Activated CD4-positive, CD25-positive, alpha-beta regulatory T cell (primary cell): ENCODE results near the gene PLCXD1.
"Not testable (repeated sequence)": the region's sequence is repeated elsewhere in the genome, so short reads cannot be mapped to it uniquely, and the experiment has no call there.

Source experiments
- DNase-seq, 4 experiments: peaks; one replicate each; lab custom pipeline; 2025; lab: John Stamatoyannopoulos, UW

Gene PLCXD1

DNA sequence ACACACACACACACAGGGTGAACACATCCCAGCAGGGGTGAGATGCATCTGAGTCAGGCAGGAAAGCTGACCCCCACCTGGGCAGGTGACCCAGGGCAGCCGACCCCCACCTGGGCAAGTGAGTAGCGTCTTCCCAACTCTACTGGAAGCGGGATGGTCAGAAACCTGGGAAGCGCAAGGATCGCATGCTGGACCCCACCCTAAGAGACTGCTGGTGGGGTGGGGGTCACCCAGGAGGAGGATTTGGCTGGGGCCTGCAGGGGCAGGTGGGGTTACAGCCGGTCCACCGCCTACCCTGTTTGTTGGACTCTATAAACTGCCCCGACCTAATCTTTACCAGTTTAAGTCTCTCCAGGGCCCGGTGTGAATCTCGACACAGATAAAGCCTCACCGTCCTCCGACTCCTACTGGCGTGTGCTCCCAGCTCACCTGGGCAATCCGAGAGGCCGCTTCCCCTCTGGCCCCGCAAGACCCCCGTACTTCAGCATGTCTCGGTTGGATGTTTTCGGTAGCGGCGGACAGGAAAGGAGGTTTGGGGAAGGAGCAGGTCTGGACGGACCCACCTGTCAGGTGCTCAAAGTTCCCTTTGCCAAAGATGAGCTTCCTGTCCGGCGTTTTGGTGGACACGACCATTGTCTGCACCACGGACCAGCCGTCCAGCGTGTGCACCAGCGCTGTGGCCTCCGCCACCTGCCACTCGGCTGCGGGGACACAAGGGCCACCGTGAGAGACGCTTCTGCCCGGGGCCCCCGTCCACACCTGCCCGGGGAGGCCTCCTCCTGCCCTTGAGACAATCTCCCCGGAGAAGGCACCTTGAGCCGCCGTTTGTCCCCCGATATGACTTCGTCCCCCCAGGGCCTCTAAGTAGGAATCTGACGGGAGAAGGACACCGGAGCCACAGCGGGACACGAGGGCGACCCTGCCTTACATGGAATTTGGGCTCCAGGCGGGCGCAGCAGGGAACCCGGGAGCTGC lies 35.5 kb downstream of the PLCXD1 start:
- DNase-seq: no peak

DNA sequence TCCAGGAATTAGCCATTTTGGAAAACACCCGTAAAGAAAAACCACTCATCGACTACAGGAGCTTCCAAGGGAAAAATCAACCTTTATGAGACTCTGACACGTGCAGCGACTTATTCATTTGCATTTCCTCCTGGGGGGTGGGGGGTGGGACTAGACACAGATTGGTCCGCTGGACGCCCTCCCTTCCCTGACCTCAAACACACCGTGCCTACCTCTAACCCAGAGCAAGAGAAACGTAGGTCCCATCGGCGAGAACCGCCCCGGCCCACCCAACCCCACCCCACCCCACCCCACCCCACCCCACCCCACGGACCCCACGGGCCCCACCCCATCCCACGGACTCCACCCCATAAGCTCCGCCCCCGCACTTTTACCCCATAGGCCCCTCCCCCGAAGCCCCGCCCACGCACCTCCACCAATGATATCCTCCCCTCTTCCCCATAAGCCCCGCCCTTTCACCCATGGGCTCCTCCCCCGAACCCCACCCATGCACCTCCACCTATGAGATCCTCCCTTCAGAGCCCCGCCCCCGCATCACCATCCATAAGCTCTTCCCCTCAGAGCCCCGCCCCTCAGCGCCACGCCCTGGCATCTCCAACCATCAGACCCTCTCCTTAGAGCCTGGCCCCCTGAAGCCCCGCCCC lies 36.4 kb downstream of the PLCXD1 start:
- DNase-seq: no peak

DNA sequence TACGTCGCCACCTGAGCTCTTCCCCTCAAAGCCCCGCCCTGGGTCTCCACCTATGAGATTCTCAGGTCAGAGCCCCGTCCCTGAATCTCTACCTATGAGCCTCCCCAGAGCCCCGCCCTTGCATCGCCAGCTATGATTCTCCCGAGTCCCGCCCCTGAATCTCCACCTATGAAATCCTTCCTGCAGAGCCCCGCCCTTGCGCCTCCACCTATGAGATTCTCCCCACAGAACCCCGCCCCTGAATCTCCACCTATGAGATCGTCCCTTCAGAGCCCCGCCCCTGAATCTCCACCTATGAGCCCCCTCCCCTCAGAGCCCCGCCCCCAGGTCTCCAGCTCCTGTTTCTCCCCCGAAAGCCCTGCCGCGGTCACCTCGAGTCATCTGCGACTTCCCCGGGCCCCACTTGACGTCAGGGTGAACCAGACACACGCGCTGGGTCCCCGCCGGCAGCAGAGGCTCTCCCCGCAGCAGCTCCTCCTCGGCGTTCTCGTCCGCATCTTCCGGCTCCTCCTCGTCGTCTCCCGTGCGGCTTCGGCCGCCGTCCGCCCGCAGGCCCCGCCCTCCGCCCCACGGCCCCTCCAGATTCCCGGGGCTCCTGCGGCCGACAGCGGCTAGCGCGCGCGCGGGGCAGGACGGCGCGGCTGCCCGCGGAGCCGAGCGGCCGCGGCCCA lies 37.0 kb downstream of the PLCXD1 start:
- no peak for DNase-seq

DNA sequence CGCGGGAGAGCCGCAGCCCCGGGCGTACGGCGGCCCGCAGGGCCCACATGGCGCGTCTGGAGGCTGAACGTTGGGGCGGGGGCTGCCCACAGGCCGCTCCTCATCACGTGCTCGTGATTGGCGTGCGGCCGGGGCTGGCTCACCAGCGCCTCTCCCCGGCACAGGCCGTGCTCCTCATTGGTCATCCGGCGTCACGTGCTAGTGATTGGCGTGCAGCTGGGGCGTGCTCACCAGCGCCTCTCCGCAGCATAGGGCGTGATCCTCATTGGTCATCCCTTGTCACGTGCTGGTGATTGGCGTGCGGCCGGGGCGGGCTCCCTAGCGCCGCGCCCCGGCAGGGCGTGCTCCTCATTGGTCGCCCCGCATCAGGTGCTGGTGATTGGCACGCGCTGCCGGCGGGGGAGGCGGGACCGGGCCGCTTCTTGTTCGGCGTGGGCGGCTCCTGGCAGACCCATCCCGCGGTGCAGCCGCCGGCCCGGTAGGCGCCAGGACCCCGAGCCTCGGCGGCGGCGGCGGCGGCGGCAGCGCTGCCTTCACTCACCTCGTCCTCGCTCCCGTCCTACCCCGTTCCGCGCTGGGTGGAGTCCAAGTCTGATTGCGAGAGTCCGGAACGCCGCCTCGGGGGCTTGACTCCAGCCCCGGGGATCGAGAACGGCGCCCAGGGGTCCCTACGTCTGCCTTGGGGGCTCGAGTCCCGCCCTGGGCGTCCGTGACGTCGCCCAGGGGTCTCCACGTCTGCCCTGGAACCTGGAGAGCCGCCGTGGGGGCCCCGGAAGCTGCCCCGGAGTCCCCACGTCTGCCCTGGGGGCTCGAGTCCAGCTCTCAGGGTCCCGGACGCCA lies 37.8 kb downstream of the PLCXD1 start, which contains the start of gene GTPBP6:
Gene GTPBP6 (minus strand): TSS at position 58 of the 840 bp plus-strand sequence. CDS start 9 bp downstream, at position 49.
- no peak for DNase-seq

DNA sequence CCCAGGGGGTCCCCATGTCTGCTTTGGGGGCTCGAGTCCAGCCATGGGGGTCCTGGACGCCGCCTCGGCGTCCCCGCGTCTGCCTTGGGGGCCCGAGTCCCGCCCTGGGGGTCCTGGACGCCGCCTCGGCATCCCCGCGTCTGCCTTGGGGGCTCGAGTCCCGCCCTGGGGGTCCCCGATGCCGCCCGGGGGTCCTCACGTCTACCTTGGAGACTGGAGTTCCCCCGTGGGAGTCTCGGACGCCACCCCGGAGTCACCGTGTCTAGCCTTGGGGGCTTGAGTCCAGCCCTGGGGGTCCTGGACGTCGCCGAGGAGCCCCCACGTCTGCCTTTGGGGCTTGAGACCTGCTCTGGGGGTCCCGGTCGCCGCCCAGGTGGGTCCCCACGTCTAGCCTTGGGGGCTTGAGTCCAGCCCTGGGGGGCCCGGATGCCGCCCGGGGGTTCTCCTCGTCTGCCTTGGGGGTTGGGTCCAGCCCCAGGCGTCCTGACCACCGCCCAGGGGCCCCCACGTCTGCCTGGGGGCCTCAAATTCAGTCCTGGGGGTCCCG lies 38.5 kb downstream of the PLCXD1 start:
- no peak for DNase-seq

DNA sequence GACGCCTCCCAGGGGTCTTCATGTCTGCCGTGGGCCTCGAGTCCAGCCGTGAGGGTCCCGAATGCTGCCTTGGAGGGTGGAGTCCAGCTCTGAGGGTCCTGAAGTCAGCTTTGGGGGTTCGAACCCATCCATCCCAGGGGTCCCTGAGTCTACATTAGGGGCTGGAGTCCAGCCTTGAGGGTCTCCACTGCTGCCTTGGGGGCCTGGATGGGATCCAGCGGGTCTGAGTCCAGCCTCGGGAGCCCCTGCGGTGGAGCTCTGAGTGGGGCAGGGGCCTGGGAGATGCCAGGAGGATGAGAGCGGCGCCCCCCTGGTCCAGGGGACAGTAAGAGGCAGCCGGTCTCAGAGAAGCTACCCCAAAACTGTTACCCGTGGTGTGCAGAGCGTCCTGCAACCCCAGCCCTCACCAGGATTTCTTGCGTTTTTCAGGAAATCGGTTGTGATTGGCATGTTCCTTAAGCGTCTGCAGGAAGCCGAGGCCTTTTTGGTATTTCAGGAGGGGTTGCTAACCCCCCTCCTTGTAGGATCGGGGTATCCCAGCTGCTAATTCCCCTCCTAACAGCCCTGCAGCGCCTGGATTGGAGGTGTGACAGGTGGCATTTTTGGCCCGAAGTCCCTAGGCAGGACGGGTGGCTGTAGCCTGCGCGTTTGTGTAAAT lies 39.1 kb downstream of the PLCXD1 start:
- no peak for DNase-seq

DNA sequence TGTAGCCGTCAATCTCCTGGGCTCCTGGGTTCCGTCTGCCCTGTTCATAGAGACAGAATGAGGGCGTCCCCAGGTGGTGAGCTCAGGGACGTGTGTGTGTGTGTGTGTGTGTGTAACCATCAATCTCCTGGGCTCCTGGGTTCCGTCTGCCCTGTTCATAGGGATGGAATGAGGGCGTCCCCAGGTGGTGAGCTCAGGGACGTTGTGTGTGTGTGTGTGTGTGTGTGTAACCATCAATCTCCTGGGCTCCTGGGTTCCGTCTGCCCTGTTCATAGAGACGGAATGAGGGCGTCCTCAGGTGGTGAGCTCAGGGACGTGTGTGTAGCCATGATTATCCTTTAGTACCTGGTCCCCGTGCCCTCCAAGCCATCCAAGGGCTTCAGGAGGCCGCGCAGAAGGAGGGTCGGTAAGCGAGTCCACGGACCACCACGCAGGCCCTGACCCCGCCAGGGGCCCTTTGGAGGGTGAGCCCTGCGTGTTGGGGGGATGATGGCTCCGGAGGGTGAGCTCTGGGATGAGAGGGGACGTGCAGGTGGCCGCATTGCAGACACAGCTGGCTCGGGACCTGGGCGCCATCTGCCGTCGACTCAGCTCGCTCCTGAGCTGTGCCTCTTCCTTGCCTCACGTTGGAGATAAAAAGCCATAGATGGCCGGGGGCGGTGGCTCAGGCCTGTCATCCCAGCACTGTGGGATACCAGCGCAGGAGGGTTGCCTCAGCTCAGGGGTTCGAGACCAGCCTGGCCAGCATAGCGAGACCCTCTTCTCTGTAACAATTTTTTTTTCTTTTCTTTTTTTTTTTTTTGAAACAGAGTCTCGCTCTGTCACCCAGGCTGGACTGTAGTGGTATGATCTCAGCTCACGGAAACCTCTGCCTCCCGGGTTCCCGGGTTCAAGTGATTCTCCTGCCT lies 42.8 kb downstream of the PLCXD1 start:
- no peak for DNase-seq

DNA sequence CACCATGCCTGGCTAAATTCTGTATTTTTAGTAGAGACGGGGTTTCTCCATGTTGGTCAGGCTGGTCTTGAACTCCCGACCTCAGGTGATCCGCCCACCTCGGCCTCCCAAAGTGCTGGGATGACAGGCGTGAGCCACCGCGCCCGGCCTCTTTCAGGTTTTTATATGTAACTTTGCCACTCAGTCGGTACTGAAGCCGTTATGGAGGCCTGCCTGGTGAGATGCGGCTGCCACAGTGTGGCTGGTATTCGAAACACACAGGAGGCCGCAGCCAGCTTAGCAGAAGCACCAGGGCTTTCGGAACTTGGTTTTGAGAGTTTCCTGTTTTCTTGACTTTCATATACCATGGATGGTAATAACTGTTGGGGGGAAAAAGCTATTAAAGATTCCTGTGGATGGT lies 43.5 kb downstream of the PLCXD1 start:
- DNase-seq: not testable (repeated sequence)

DNA sequence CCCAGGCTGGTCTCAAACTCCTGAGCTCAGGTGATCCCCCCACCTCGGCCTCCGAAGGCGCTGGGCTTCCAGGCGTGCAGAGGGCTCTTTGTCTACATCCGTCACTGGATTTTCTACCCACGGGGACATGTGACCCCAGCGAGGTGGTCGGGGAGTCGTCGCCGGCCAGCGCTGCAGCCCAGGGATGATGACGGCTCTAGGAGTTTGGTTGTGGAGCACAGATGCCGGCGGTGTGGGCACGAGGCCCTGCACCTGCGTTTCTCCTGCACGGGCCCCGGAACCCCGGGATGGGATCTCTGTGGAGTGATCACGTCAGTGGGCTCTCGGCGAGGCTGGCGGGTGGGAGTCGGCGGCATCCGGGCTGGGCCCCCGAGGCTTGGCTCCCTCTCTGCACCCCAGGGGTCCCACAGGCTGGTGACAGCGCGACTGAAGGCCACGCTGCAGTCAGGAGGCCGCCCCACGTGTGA lies 46.5 kb downstream of the PLCXD1 start:
- no peak for DNase-seq

DNA sequence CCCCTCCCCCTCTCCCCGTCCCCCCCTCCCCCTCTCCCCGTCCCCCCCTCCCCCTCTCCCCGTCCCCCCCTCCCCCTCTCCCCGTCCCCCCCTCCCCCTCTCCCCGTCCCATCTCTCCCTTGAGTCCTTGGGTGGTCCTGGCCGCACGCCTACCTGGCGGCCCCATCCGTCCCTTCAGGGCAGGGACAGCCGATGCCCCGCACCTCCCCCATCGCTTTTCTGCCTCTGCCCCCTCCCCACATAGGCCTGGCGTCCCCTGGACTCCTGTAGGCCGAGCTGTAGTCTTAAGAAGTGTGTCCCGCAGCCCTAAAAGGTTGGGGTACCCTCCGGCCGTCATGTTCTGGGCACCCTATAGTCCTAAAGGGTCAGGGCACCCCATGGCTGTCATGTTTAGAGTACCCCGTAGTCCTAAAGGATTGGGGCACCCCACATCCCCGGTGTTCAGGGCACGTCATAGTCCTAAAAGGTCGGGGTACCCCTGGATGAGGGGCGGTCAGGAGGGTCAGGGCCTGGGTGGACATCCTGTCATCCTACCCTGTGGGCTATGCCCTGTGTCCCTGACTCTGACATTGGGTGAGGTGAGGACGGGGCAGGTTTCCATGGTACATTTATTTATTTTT lies 48.2 kb downstream of the PLCXD1 start:
- no peak for DNase-seq

DNA sequence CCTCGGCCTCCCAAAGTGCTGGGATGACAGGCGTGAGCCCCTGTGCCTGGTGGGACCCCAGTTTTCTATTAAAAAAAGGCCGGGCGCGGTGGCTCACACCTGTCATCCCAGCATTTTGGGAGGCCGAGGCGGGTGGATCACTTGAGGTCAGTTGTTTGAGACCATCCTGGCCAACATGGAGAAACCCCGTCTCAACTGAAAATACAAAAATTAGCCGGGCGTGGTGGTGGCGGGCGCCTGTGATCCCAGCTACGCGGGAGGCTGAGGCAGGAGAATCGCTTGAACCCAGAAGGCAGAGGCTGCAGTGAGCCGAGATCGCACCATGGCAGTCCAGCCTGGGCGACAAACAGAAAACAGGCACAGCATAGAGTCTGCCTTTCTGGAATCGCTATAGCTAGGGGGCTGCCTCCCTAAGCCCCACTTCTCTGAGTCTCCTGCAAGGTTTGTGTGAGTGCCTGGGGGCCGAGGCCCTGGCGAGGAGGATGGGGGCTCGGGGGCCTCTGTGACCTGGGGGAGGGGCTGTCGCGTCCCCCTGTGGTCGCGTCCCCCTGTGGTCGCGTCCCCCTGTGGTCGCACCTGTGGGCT lies 49.1 kb downstream of the PLCXD1 start:
- not testable (repeated sequence) for DNase-seq

DNA sequence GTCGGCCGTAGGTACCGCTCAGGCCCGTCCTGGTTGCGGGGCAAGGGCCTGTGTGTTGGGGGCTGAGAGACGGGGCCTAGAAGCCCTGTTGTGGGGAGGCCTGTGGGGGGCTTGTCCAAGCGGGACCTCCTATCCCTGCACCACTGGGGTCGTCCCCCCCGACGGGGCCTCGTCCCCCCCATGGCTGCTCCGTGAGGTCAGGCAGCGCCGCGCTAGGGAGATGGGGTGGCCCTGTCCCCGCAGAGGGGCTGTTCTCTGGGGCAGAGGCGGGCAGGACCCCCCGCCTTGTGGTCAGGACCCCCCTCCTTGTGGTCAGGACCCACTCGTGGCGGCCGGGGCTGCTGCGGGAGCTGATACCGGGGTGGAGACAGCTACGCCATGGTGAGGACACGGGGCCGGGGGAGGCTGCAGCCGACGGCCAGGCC lies 49.6 kb downstream of the PLCXD1 start:
- no peak for DNase-seq

DNA sequence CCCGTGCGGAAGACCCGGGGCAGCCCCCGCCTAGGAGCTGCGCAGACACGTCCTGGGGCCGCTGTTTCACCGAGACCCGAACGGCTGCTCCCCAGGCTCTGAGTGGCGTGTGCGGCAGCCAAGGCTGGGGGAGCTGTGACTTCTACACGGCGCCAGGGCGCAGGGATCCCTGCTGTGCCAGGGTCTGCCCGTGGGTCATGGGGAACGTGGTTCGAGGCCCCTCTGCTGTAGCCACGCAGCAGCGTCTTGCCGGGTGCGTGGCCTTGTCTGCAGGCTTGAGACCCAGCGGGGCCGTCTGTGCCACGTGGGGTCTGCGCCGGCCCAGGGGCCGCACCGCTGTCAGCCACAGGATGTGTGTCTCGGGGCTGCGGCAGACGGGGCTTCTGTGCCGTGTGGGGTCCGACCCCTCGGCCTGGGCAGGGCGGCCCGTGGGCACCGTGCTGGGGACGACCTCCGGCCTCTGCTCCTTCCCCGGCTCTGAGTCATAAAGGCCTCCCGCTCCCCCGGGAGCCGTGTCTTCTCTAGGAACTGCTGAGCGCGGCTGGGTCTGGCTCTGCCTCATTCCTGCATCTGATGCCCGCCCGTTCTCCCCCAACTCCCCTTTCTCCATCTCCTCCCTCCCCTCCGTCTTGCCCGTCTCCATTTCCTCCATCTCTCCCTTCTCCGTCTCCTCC lies 50.1 kb downstream of the PLCXD1 start:
- DNase-seq: peak in 1 of 4 experiments; percentile 26

DNA sequence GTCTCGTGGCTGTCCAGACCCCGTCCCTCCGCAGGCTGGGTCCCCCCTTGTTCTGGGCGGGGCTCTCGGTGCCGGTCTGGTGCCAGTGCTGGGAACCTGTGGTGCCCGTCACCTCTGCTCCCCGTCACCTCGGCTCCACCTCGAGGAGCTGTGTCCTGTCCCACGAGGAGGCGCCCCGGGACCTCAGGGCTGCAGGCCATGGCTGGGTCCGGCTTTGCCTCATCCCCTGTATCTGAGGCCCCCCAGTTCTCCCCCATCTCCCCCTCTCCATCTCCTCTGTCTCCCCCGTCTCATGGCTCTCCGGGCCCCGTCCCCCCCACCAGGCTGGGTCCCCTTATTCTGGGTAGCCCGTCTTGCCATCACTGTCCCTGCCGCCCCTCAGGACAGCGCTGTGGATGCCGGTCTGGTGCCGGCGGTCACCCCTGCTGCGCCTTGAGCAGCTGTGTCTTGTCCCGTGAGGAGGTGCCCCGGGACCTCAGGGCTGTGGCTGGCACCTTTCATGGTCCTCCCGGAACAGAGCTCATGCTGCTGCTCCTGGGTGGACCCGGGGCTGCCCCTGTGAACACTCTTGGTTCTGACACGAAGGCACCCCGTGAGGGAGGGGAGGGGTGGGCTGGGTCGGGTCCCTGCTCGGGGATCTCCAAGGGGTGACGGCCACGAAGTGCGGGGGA lies 50.8 kb downstream of the PLCXD1 start:
- peak in 1 of 4 experiments; percentile 1 for DNase-seq

DNA sequence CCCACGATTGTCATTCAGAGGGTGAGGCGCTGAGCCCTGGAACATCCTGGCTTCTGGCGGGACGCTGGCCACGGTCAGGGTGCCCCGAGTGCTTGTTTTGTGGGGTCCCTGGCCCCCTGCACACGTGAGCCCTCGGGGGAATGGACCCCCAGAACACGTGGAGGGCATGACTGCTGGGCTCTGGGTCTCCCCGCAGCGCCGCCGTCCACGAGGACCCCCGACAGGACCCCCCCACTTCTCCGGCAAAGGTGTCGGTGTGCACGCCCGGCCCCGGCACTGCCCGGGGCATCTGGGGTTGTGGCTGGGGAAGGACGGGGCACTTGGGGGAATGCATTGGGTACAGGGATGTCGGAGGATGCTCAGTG lies 51.3 kb downstream of the PLCXD1 start:
- DNase-seq: no peak

DNA sequence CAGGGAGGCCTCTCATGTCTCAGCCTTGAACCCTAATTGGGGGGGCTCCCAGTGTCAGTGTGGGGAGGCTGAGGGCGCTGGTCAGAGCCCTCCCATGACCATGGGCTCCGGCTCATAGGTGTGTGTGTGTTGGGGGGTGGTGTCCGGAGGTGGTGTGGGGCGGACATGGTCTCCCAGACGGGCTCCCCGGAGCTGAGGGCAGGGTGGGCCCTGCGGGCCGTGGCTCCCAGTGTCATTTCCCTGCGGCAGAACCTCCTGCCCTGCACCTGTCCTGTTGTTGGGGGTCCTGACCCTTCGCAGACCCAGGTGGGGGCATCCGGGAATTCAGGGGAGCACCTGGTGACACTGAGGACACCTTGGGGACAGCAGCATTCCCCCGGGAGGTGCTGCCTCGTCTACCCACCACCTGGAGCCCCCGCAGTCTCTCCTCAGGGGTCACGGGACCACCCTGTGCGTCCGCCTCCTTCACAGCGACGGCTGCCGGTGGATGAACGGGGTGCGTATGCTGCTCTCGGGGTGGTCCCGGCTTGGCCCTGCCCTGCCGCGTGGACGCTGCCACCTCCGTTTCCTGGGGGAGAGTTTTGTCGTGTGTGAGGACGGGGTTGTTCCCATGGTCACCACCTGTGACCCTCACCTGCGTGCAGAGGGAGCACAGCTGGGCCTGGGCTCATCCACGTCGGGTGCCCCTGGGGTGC lies 51.9 kb downstream of the PLCXD1 start:
- no peak for DNase-seq
